NCI-H2107 (cell line): ENCODE results near the gene A1BG.
"Not testable (repeated sequence)": the region's sequence is repeated elsewhere in the genome, so short reads cannot be mapped to it uniquely, and the experiment has no call there.

Source experiments
- DNase-seq: peaks from one replicate; lab custom pipeline; 2025; lab: John Stamatoyannopoulos, UW

Gene A1BG

DNA sequence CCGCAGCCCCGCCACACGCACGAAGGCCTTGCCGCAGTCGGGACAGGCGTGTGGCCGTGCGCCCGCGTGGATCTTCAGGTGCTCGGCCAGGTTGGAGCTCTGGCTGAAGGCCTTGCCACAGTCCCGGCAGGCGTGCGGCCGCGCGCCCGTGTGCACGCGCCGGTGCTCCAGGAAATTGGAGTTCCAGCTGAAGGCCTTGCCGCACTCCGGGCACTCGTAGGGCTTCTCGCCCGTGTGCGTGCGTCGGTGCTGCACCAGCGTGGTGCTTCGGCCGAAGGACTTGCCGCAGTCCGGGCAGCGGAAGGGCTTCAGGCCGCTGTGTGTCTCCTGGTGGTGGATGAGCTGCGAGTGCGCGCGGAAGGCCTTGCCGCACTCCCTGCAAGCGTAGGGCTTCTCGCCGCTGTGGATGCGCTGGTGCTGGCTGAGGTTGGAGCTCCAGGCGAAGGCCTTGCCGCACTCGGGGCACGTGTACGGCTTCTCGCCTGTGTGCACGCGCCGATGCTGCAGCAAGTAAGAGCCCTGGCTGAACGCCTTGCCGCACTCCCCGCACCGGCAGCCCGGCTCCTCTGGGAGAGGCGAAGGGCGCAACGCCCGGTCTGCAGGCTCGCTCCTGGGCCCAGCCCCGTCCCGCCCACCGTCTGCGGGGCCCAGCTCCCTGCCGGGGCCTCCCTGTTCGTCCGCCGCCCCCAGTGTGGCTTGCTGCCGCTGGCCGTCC lies 3.6 kb upstream of the A1BG start:
- DNase-seq: no peak

DNA sequence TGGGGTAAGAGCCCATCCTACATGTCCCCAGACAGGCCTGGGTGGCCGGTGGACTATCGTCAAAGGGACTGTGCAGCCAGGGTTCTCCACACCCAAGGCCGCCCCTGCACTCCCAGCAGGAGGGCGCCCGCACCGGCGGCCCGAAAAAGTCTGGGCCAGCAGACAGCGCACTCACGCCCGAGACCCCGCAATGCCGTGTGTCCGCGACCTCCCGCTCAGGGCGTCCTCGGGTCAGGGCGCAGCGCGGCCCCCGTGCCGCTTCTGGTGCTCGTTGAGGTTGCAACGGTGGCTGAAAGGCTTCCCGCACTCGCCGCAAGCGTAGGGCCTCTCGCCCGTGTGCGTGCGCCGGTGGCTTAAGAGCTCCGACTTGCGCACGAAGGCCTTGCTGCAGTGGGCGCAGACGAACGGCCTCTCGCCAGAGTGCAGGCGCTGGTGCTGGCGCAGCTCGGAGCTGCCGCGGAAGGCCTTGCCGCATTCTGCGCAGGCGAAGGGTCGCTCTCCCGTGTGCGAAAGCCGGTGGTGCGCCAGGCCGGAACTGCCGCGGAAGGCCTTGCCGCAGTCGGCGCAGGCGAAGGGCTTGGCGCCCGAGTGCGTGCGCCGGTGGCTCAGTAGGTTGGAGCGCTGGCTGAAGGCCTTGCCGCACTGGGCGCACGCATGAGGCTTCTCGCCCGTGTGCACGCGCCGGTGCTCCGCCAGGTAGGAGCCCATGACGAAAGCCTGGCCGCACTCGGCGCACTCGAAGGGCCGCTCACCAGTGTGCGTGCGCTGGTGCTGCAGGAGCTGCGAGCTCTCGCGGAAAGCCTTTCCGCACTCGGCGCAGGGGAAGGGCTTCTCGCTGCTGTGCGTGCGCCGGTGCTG lies 2.8 kb upstream of the A1BG start:
- DNase-seq: no peak

GRCh38 chr19:58355215-58355796 lies 2.0 kb upstream of the A1BG start:
- no peak for DNase-seq

DNA sequence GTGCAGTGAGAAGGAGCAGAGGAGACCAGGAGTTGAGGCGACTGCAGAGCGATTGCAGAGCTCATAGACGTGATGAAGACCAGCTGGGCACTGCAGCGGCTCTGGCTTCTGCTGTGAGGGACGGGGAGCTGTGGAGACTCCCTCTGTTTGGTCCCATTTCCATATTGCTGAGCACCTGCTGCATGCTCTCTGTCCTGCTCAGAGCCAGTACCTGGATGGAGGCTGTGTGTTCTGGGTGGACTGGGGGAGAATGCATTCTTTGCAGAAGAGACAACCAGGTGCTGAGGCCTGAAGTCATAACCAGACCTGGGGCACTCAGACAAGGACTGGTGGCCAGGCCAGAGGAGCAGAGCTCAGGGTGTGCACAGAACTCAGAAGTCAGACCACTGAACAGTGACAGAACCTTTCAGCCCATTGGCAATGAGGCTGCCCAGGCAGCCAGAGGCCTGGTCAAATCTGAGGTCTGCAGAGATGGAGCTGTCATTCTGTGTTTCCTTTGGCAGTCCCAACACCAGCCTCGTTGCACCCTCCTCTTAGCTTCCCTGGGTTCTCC lies 1.3 kb upstream of the A1BG start:
- DNase-seq: no peak

GRCh38 chr19:58353717-58354477 lies 605 bp upstream of the A1BG start:
- DNase-seq: no peak

GRCh38 chr19:58351990-58352755 lies 1.1 kb downstream of the A1BG start:
- DNase-seq: no peak

- DNase-seq: no peak
These were observed 1.8 kb downstream of the A1BG start for GRCh38 chr19:58351558-58351878.

DNA sequence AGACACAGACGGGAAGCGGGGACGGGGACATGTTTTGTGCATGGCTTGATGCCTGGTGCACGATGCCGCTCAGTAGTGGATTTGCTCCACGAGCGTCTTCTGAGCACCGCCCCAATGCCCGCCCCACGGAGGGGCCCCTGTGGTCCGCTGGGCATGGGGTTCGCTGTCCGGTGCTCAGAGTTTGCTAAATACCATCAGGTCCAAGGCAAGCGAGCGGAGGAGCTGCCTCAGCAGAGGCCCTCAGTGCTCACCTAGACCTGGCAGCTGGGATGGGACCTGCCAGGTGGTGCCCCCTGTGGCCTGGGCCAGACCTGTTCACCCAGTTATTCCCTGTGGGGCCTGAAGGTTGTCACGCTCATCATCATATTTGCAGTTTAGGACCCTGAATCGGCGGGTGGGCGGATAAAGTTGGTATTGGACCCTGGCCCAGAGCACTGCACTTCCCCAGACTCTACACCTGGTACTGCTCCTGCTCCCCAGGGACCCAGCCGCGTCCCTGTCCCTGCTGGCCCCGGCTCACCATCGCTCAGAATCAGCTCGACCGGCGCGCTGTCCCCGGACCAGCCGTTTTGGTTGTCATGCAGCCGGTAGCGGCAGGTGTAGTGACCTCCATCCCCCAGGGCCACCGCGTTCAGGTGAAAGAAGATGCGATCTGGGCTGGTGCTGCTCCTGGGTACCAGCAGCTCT lies 2.3 kb downstream of the A1BG start:
- DNase-seq: no peak

GRCh38 chr19:58350001-58350861 lies 3.1 kb downstream of the A1BG start:
- DNase-seq: no peak

DNA sequence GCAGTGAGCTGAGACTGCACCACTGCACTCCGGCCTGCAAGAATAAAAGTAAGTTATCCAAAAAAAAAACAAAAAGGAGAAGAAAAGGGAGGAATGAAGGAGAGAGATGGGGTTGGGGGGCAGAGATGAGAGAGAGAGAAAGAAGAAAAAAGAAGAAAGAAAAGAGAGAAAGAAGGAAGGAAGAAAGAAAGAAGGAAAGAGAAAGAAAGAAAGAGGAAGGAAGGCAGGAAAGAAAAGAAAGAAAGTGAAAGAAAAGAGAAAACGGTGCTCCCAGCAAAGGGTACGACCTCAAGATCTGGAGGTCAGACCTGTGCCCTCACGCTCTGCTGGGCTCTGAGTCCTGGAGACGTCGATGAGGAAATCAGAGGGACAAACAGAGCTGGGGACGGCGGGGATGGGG lies 3.7 kb downstream of the A1BG start:
- DNase-seq: no peak

DNA sequence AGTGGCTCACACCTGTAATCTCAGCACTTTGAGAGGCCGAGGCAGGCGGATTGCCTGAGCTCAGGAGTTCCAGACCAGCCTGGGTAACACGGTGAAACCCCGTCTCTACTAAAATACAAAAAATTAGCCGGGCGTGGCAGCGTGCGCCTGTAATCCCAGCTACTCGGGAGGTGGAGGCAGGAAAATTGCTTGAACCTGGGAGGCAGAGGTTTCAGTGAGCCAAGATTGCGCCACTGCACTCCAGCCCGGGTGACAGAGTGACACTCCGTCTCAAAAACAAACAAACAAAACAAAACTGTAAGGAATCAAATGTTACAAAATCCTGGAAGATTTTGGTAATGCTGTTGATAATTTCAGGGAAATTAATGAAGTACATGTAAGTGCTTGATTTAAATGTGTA lies 5.2 kb downstream of the A1BG start:
- not testable (repeated sequence) for DNase-seq

DNA sequence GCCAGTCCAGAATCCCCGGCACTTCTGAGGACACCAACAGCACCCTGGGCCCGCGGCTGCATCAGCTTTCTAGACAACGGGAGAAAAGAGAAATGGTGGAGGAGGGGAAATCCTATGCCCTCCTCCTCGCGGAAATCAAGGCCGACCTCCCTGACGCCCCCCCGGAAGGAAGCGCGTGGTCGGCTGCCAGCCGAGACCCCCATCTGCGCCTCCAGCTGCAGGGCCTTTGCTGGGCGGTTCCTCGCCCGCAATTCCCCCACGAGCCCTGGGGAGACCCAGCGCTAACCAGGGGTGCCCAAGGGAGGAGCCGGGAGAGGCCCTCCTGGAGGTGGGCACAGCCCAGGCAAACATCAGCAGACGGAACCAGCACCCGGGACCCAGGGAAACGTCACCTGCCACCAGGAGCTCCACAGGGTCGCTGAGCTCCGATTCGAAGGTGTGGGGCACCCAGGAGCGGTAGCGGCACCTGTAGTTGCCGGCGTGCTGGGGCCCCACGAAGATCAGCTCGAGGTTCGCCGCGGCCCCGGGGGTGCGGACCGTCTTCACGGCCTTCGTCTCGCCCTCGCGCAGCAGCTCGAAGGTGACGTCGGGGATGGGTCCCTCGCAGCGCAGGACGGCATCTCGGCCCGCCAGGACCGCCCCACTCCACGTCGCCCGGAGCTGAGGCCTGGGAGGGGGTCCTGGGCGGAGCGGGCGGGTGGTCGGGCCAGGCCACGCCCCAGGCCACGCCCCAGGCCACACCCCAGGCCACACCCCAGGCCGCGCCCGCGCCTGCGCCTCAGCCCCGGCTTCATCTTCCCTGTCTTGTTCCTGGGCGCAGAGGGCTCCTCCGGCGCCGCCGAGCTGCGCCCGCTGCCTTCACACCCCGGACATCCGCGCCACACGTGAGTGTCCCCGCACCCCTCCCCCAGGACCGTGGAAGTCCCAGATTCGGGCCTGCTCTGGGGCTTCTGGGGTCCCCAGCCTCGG lies 6.0 kb downstream of the A1BG start:
- DNase-seq: peak; percentile 32

DNA sequence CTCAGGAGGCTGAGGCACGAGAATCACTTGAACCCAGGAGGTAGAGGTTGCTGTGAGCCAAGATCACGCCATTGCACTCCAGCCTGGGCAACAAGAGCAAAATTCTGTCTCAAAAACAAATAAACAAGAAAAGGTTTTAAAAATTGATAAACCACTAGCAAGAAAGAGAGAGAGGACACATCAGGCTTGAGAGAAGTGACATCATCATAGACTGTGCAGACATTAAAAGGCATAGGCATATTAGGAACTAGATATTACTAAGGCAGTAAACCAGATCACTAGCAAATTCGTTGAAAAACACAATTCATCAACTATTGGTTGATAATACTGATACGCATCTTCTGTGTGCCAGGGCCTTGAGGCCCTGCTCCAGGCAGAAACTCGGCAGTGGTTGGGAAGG lies 7.7 kb downstream of the A1BG start:
- DNase-seq: no peak

GRCh38 chr19:58338825-58339558 lies 14.3 kb downstream of the A1BG start:
- no peak for DNase-seq

GRCh38 chr19:58338336-58338735 lies 15.0 kb downstream of the A1BG start:
- DNase-seq: no peak

DNA sequence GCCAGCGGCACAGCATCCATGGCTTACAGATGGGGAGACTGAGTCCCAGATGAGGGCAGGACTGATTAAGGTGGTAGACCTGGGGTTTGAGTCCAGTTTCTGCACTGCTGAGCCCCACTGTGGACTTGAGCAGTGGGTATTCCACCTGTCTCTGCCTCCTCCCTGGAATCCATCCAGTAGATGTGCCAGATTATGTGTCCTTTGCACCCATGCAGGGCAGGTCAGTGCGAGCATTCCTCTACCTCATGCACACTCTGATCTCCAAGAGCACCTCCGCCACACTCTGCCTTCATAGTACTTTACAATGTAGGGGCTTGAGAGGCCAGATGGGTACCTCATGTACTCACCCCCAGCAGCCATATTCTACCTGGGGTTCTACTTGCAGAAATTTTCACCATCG lies 16.5 kb downstream of the A1BG start:
- no peak for DNase-seq

- DNase-seq: no peak
These were observed 17.1 kb downstream of the A1BG start for GRCh38 chr19:58336216-58336615.

DNA sequence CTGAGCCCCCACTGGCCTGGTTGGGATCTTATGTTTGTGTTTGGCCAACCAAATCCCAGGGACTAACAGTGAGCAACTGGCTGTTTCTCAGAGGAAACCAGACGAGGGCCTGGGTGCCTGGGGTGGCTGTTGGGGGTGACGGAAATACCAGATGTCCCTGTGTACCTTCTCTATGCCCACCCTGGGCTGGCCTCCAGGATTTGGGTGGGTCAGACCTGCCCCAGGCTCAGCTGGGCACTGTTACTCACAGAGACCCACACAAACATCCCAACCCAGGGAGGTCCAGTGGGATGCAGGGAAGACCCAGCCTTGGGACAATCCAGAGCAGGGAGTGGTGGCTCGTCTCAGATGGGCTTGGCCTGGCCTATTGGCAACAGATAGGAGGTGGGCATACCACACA lies 17.7 kb downstream of the A1BG start:
- no peak for DNase-seq
